ENCODE results near the gene ZNF710.

Gene ZNF710

DNA sequence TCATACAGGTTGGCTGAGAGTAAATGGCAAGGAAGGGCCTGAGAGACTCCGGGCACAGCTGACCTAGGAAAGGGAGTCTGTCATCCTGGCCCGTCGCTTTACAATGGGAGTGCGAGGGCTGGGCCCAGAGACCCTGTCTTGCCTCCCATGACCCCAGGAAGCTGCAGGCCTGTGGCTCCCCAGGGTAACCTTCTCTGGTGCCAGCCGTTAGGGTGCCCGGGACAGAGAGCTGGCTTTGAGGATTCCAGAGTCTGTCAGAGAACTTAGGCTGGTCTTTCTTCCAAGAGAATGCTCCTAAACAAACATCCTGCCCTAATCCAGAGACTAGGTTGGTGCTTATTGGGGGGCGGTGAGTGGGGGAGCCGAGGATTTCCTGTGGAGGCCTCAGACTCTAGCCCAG is 18.5 kb downstream of the ZNF710 start:
- DNase-seq, result no peak

DNA sequence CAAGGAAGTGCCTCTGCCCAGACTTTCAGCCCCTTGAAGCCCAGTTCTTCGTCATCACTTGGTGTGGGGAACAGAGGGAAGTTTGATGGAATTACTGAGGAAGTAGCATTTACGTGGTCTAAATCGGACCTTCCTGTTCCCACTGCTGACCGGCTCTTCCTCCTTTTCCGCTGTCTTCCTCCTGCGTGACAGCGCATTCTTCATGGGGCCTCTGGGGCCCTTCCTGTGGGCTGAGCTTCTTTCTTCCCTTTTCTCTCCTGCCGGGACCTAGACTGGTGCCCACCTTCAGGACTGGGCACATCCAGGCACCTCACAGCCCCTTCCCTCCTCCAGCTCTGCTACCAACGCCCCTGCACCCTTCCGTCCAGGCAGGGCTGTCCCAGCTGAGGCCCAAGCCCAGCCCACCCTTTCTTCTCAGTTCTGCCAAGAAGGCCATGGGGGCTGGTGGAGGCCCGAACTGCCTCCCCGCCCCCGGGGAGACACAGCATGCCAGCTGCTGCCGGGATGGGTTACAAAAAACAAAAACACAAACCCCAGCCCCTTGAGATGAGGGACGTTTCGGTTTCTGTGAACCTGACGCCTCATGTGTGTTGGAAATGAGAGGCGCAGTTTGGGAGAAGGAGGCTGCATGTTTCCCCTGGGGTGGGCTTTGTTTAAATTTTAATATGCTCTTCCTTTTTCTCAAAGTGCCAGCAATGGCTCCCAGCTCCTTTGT is 19.1 kb downstream of the ZNF710 start:
- DNase-seq, result no peak

DNA sequence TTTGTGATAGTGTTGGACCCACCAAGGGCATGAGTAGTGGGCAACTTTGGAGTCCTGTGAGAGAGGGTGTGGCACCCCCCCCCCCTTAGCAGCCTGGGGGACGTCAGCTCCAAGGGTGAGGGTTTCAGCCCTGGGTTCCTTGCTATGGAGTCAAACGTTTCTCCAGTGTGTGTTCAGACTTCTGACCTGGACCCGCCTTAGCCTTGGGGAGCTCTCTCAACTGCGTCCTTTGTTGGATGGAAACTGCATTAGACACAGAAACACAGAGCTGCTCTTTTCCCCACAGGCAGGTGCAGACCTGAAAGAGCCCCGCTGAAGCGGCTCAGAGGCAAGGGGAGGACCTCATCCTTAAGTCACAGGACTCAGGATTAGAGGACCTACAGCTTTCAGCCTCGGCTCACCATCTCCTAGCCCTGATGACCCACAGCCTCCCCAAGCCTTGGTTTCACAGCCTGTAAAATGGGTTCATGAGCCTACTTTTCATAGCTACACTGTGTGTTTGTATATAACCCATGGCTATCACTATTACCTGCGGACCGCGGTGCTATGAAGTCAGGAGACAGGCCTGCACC is 19.9 kb downstream of the ZNF710 start:
- no peak for DNase-seq

DNA sequence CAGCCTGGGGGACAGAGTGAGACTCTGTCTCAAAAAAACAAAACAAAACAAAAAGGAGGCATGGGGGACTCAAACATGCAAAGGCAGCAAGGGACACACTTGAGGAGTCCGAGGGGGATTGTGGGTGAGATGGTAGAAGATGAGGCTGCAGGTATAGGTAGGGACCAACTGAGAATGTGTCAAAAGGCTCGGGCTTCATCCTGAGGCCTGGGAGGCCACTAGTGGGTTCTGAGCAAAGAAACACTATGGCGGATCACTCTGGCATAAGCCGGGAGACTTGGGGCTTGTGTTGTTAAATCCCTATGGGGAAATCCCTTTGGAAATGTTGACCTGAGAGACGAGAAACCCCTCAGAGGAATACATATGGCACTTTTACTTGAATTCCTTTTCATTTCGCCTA is 21.2 kb downstream of the ZNF710 start:
- DNase-seq, result no peak

DNA sequence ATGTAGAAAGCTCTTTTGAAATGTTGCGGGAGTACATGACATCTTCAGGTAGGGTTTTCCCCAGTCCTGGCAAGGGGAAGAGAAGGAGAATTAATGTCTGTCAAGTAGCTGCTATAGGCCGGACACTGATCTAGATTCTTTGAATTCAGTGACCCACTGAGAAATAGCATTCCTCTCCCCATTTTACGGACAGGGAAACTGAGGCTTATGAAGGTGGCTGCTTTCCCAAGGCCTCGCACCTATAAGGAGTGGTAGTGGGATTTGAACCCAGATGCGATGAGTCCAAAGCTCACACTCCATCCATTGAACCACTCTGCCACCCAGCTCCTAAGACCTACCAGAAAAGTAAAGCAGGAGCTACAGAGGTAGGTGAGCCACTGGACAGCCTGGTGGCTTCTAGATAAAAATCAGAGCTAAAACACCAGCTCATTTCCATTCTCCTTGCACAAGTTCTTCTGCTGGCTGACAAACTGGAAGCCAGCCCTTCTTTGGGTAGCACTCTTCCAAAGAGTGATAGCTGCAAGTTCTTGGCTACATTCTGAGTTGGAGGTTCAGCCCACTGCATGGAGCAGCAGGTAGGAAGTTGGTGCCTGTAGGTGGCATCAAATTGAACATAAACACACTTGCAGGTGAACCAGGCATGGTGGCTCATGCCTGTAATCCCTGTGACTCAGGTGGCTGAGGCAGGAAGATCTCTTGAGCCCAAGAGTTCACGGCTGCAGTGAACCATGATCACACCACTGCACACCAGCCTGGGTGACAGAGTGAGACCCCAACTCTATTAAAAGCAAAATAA is 22.0 kb downstream of the ZNF710 start:
- DNase-seq, result no peak

DNA sequence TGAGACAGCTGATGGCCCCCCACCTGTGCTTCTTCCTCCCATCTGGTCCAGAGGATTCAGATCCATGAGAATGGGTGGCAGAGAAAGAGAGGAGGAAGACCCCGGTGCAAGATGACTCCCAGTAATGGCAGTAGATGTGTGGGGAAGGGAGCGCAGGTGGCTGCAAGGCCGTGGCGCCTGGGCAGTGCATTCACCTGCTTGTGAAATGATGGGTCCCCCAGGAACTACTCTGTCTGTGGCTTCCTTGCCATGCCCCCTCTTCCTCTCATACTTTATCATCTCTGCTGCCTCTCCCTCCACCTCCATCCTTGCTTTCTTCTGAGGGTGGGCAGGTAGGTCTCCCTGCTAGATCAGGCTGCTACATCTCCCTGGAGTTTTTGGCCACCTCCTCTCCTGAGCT is 23.3 kb downstream of the ZNF710 start:
- no peak for DNase-seq

DNA sequence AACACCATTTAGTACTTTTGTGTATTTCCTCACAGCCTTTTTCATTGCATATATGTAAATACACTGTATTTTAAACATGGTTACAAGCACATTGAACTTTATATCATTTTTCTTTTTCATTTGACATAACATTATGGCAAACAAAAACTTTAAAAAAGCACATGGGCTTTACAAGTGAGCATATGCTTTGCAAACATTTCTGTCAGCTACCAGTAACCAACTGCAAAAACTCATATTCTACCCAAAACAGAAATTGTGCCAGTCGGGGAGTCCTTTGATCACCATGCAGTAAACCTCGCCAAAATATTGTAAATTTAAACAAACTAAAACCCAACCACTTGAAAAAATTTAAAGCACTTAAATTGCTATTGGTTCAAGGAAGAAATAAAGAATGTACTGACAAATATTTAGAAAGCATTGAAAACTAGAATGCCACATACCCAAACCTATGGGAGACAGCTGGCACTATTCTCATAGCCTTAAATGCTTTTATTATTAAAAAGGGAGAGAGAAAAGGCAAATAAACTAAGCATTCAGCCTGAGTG is 24.4 kb downstream of the ZNF710 start:
- no peak for DNase-seq

DNA sequence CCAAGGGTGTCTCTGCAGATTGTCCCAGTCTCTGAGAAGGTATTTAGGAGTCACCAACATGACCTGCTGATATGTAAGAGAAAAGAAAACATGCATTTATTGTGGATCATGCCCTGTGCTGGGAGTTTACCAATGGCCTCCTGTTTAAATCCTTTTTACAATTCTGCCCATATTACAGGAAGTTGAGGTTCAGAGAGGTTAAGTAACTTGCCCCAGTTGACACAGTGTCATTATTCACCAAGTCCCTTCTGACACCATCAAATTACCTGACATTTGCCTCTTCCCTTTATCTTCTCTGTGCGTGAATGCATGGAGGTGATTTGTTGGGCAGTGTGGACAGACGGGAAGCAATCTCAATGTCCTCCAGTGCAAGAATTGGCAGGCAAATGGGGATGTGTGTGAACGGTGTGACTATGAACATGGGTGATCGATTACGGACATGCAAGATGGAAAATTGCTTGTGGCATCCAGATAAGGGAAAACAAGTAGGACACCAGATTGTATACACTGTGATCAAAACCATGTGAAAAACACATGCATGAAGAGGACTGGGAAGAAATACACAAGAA is 27.3 kb downstream of the ZNF710 start:
- DNase-seq, result no peak

DNA sequence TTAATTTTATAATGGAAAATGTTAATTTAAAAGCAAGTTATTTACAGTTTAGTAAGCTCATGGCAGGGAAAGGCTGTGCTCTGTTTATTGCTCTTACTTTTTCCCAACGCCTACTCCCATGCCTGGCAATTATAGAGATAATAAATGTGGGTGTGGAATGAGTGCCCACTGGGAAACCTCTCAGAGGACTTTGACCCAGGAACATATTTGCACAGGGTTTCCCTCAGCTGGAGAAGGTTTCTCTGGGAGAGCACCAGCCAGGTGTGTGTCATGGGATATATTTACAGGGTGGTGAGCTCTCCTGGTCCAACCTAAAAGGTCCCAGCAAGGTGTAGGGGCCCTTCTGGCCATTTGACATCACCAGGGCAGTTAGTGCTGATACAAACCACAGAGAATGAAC is 27.9 kb downstream of the ZNF710 start:
- DNase-seq, result no peak

DNA sequence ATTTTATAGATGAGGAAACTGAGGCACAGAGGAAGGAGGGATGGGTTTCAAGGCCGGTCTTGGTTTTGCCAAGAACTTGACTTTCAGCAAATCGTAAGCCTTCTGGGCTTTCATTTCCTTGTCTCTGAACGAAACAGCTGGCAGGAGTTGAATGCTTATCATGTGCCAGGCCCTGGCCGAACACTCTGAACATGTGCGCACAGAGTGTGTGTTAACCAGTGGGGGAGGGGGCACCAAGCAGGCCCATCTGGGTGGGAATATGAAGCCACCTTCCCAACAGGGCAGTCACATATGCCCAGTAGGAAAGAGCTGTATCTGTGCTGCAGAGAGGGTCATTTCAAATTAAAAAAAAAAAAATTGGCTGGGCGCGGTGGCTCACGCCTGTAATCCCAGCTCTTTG is 29.3 kb downstream of the ZNF710 start:
- no peak for DNase-seq

DNA sequence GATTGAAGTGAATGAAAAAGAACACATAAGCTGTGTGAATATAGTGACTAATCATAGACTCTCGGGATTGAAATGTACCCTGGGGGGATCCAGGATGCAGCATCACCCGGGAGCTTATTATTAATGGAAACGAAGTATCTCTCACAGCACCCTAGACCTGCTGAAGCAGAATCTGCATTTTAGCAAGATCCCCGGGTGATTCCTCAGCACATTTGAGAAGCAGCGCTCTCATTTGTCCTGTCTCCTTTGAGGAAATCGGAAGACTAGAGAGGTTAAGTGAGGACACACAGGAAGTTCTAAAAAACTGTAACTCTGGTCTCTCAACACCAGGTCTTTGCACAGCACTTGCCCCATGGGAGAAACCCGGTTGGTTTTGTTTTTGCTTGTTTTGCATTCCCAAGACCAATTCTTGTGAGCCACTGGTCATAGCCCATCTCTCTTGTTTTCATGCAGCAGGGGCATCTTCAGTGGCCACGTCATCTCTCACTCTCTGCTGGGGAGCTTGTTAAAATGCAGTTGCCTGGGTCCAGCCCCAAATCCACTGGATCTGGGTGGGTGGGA is 30.2 kb downstream of the ZNF710 start:
- no peak for DNase-seq

DNA sequence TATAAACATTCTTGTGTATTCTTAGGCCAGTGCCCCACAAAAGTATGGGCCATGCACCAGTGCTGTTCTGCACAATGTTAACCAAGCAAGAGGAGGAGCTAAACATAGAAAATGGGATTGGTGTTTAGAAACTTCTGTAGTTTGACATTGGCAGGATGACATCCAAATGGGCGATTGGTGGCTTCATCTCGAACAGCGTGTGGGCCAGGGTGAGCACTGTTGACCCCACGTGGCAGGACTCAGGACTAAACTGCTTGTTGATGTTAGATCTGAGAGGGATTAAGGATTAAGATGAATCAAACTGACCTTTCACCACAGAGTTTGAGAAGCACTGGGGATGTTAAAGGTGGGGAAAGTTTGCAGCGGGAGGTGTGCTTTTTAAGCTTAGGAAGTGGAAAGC is 31.9 kb downstream of the ZNF710 start:
- no peak for DNase-seq

DNA sequence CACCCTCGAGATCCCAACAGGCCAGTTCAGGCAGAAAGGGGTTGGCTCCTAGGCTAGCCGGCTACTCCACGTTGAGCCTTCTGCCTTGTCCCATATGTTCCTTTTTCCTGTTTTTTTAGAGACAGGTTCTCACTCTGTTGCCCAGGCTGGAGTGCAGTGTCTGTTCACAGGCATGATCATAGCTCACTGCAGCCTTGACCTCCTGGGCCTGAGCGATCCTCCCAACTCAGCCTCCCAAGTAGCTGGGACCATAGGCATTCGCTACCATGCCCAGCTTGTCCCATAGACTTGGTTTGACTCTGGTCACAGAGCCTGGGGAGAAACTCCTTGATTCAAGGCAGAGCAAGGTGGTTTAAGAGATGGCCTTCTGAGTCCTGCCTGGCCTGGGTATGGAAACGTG is 32.3 kb downstream of the ZNF710 start:
- no peak for DNase-seq

DNA sequence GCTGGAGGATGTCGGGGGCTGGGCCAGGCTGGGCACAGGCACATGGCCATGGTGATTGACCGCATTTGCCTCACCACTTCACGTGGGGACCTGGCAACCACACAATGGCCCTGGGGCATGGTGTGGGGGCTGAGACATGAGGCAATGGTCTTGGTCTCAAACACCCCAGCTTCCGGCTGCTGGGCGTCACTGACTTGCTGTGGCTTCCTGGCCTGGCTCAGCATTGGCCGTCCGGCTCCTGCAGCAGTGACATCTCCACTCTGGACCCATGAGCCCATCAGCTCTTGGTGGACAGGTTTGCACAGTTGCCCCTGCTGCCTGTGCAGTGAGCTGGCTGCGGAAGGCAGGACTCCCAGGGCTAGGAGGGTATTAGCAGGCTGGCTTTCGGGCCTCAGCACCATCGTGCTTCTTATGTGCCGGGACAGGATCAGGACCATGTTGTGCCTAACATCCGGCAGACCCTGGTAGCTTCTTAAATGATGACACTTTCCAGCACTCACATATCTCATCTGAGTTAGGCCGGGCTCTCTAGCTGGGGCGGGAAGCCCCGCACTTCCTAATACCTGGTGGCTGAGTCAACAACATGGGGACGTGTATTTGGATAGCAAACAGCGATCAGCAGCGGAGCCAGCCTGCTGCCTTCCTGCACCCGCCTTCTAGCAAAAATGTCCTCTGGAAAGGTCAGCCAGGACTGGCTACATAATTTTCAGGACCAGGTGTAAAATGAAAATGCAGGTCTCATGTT is 34.1 kb downstream of the ZNF710 start:
- no peak for DNase-seq

DNA sequence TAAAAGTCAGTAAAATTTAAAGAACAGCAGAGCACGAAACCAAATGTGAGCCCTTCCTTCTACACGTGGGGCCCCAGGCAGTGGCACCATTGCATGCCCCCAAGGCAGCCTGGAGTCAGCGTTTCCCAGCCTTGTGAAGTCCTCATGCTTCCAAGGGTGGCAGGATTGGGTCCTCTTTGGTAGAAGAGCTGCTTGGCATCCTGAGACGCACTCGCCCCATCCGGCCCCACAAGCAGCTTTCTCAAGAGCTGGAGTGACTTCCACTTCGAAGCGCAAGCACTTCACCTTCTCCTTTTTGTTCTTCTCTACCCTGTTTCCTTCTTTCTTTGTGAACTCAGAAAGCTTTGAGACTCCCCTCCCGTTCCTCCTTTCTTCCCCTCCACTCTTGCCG is 34.7 kb downstream of the ZNF710 start:
- DNase-seq, result no peak

DNA sequence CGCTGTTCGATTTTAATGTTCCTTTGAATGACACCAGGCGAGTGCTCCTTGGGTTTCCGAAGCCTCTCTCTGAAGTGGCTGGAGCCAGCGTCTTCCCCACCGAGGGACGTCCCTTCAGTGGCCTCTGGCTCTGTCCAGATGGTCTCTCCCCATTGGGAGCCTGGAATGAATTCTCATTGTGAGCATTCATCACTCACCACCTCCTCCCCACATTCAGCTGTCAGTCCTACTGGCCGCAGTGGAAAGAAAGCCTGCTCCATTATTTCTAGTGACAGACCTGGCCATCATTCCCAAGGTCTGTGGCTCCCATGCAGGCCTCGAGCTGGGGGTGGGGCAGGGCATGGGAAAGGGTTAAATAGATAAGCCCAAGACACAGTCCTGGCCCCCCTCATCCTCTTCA is 35.2 kb downstream of the ZNF710 start:
- no peak for DNase-seq

DNA sequence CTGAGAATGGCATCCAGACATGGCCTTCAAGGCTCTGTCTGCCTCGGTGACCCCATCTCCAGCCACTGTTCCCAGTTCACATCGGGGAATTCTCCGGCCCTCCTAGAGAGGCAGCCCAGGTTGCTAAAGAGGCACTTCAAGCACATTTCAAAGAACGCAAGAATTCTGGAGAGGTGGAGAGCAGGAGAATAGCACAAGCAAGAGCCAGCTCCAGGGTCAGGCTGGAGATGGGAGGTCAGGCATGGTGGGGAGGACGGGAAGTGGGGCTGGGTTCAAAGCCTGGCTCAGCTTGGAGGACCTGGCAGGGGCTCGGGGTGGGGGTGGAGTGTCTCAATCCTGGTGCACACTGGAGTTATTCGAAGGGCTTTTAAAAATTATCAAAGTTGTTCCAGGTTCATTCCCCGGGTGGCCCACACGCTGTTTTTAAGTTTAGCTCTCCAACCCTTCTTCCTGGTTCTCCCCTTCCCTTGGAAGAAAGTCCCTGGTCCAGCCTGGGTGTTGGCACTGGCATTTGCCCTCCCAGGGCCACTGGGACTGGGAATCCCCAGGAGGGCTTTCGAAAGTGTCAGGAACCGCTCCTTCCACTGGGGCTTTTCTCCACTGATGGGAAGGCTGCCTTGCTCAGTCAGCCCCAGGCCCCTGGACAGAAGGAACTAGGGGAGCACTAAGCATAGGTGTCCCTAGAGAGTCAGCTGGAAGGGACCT is 35.8 kb downstream of the ZNF710 start:
- DNase-seq, result no peak

DNA sequence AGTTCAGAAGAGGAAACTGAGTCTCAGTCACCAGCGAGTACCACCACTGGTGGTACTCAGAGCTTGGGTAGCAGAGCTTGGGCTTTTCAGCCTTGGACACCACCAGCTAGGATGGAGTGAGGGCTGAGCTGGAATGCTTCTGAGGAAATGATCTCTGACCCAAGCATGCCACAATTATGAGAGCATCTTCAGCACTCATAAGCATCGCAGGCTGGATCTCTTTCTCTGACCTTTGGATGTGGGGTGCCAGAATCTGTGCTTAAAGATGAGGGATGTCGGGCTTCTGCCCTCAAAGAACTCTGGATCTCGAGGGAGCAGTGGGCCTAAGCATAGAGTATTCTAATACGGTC is 36.4 kb downstream of the ZNF710 start:
- DNase-seq, result no peak

DNA sequence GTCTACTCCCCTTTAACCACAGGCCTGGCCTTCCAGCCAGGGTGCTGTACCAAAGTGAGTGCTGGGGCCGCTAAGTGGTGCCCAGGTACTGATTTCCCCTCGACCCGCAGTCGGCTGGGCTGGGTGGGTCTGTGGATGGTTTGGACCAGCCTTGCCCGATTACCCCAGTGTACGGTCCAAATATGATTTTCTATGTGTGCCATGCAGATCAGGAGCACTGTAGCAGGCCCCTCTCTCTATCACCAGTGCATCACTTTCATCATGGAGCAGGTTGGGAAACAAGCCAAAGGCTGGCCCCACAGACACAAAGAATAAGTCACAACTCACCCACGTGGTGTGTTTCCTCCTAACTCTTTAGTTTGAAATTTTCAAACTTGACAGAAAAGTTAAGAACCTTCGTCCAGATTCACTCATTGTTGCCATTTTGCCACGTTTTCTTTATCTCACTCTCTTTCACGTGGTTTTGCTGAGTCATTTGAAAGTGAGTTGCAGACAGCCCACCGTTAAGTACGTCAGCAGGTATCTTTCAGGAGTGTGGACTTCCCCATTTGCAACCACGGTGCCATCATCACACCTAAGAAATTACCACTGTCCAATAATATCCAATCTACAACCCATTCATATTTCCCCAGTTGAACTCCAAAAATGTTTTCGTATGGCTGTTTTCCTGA is 37.0 kb downstream of the ZNF710 start:
- DNase-seq, result peak; percentile 54 to 56

DNA sequence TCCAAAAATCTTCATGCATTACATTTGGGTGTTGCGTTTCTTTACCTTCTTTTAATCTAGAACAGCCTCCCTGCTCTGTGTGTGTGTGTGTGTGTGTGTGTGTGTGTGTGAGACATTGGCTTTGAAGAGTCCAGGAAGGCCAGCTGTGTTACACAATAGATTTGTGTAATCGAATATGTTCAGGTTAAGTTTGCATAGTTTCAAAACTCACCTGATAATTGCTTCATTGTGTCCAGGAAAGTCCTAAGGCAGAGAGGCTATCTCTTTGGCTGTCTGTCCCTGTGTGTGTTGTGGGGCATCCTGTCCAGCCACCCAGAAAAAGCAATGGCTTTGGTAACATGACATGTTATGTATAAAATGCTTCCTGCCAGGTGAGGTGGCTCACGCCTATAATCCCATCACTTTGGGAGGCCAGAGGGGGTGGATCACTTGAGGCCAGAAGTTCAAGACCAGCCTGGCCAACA is 37.5 kb downstream of the ZNF710 start:
- DNase-seq, result no peak

DNA sequence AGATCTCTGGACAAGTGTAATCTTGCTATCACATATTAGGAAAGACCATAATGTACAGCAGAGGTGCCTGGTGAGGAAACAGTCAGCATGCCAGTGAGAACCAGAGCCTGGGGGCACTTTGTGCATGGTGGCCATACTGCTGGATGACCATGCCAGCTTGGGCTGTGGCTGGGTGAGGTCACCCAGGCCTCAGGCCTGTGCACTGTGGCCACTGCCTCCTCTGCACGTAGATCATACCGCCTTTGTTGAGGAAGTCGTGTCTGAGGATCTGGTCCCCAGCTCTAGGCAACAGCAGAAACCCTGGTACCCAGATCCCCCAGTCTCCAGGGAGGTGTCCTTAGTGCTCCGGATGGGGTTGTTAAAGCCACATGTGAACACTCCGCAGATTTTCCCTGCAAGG is 38.9 kb downstream of the ZNF710 start:
- no peak for DNase-seq
